WERI-Rb-1 (cell line): Measurements from ENCODE around the gene P4HB.

Experiments used
- DNase-seq: peaks from one replicate; pipeline ENCODE4 v3.0.0-alpha.2; 2020
- H3K27ac ChIP-seq: fragments of 250-450 bp; sonication (Bioruptor Pico); 2 replicates; pipeline ENCODE4 v1.5.1; 2020; ENCODE audit warnings: mild to moderate bottlenecking, moderate library complexity
- H3K27me3 ChIP-seq: fragments of 250-450 bp; sonication (Bioruptor Pico); 2 replicates; pipeline ENCODE4 v1.5.1; 2021; ENCODE audit warnings: mild to moderate bottlenecking, low read depth, moderate library complexity; ENCODE audit not compliant: insufficient read depth, severe bottlenecking
- H3K36me3 ChIP-seq: fragments of 250-450 bp; sonication (Bioruptor Pico); 2 replicates; pipeline ENCODE4 v1.5.1; 2020; ENCODE audit warnings: mild to moderate bottlenecking, moderate library complexity
- H3K4me3 ChIP-seq: 2 replicates; pipeline ENCODE4 v1.5.1; 2011; ENCODE audit warnings: low read depth, mild to moderate bottlenecking, control low read depth, low read length
- H3K9me3 ChIP-seq: fragments of 250-450 bp; sonication (Bioruptor Pico); 2 replicates; pipeline ENCODE4 v1.5.1; 2021; ENCODE audit warnings: mild to moderate bottlenecking, moderate library complexity; ENCODE audit not compliant: severe bottlenecking
- CTCF ChIP-seq: IDR thresholded peaks from 2 replicates; pipeline ENCODE4 v1.5.1; 2011; ENCODE audit warnings: low read depth, mild to moderate bottlenecking, control low read depth, inconsistent platforms, low read length

The P4HB gene

GRCh38 chr17:81884968-81885367 is 24.6 kb upstream of the P4HB start:
- Histone ChIP-seq H3K27ac (no peak overlapping the region), H3K36me3 (peaks cover 96% of the 10 kb centered on the region), H3K27me3 (no peaks in the 10 kb centered on the region), H3K9me3 (no peaks in the 10 kb centered on the region), H3K4me3 (no peak overlapping the region)
- TF ChIP-seq CTCF = no peak
- no peak for DNase-seq

GRCh38 chr17:81884520-81884919 is 24.2 kb upstream of the P4HB start:
- no peak overlapping the region for H3K4me3 ChIP-seq
- H3K36me3 ChIP-seq = peaks cover 96% of the 10 kb centered on the region
- H3K9me3 ChIP-seq = no peaks in the 10 kb centered on the region
- H3K27ac ChIP-seq = no peak overlapping the region
- no peaks in the 10 kb centered on the region for H3K27me3 ChIP-seq
- no peak for TF ChIP-seq CTCF
- no peak for DNase-seq

- H3K9me3 ChIP-seq = no peaks in the 10 kb centered on the region
- no peak for TF ChIP-seq CTCF
- no peak overlapping the region for H3K4me3 ChIP-seq
- H3K27ac ChIP-seq = no peak overlapping the region
- peaks cover 63% of the 10 kb centered on the region for H3K36me3 ChIP-seq
- DNase-seq = no peak
- no peaks in the 10 kb centered on the region for H3K27me3 ChIP-seq
Observed at GRCh38 chr17:81879121-81879520, 18.8 kb upstream of the P4HB start.

GRCh38 chr17:81878294-81878693 is 18.0 kb upstream of the P4HB start:
- no peak for DNase-seq
- Histone ChIP-seq H3K27me3 (no peaks in the 10 kb centered on the region), H3K9me3 (no peaks in the 10 kb centered on the region), H3K36me3 (peaks cover 54% of the 10 kb centered on the region), H3K27ac (no peak overlapping the region), H3K4me3 (no peak overlapping the region)
- no peak for TF ChIP-seq CTCF

- Histone ChIP-seq H3K27ac (no peak overlapping the region), H3K27me3 (no peaks in the 10 kb centered on the region), H3K4me3 (no peak overlapping the region), H3K36me3 (peaks cover 54% of the 10 kb centered on the region), H3K9me3 (no peaks in the 10 kb centered on the region)
- DNase-seq = no peak
- TF ChIP-seq CTCF = no peak
Observed at GRCh38 chr17:81877569-81877968, 17.2 kb upstream of the P4HB start.
